HG03175 (cell line): ENCODE data around the gene HP1BP3.

Experiments
- ATAC-seq: cut with Tn5 transposase; IDR thresholded peaks from one replicate; pipeline ENCODE4 v1.9.1; 2021; ENCODE audit warnings: mild to moderate bottlenecking, moderate library complexity; ENCODE audit not compliant: unreplicated experiment

The HP1BP3 gene

DNA sequence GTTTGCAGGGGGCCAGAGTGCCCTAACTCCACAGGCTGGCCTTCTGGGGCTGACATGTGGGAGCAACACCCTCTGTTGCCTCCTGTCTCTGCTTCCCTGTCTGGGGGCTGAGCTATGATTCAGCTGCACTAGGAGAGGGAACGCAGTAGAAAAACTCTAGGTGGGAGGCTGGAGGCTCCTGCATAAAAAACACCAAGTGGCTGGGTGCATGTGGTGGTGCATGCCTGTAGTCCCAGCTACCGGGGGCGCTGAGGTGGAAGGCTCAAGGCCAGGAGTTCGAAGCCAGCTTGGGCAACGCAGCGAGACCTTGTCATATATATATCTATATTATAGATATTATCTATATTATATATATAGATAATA is 74.9 kb downstream of the HP1BP3 start:
- no peak for ATAC-seq

DNA sequence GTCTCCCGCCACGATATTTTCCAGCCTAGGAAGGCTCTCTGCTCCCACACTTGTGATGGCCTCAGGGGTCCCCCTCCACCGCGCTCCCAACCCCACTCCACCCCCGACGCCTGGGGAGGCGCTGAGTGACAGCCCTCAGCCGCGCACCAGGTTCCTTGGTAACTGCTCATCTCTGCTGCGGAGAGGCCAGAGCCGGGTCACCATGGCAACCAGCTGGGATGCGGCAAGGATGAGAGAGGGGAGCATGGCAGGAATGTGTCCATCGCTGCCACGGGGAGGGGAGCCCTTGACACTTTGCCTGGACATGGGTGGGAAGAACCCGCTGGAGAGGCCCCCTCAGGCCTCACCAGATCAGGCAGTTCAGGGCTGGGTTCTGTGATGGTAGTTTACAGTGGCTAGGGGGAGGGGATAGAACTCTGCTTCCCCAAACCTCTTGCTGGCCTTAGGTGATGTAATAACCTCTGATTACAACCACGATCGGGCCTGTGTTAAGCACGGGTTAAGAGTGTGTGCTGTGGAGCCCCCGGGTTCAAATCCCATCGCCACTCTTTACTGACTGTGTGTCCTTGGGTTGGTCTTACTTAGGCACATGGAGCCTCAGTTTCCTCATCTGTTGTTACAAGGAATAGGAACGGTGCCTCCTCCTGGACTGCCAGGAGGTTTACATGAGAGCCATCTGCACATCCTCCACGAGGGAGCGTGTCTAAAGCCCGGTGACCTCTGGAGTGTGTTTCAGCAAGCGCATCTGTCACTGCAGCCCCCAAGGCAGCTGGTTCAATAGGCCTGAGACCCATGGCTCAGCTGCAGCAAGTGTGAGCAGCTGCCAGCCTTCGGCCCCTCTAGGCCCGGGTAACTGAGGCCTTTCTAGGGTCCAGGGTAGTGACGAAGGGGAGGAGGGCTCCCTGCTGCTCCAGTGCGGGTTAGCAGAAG is 75.6 kb downstream of the HP1BP3 start:
- ATAC-seq: no peak

DNA sequence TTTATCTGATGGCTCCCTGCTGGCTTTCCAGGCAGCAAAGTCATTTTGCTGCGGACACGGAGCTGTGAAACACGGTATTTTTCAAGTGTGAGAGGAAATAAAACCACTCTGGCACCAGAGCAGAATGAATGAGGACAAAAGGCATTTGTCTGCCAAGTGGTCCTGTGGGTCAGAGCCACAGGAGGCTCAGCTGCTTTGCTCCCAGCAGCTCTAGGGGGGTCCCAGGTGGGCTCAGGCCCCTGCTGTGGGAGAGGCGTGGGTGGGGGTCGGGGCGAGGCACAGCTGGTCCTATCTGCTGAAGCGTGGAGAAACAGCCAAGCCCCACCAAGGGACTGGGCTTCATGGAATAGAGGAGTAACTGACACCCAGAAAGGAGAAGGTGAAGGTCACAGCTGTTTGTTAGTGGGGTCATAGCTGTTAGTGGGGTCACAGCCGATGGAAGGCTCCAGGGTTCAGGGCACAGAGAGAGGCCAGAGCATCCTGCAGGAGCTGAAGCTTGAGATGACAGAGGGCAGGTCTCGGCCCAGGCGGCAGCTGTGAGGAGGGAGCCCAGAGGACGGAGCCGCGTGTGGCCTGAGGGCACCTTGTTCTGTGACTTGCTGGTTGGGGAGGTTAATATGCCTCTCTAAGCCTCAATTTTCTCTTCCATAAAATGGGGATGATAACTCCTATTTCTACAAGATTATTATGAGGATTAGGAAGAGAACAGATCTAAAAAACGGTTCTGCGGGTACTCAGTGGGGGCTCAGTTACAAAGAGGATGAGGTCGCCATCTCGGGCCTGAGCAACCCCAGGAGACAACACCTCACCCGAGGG is 76.4 kb downstream of the HP1BP3 start:
- no peak for ATAC-seq

DNA sequence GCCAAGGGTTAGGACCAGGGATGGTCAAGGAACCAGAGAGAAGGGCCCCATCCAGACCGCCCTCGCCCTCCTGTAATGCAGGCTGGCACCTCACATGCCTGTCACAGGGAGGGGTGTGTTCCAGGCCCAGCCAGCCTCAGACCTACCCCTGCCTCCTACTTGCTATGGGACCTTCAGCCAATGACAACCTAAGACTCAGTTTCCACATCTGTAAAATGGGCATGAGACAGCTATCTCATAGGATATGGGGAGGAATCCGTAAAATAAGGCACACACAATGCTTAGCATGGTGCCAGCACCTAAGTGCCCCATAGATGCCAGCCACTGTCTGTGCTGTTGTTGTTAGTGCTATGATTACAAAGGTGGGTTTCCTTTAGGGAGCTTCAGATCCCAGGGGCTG is 77.2 kb downstream of the HP1BP3 start:
- no peak for ATAC-seq

DNA sequence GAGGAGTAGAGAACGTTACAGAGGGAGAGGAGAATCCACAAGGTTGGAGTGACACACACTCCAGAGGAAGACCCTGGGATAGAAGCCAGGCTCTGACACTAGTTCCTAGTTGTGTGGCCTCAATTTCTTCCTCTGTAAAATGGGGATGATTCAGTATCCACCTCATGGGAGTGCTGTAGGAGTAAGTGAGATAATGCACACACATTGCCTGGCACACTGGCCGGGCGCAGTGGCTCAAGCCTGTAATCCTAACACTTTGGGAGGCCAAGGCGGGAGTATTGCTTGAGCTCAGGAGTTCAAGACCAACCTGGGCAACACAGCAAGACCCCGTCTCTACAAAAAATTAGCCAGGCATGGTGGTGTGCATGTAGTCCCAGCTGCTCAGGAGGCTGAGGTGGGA is 78.2 kb downstream of the HP1BP3 start:
- ATAC-seq: no peak

DNA sequence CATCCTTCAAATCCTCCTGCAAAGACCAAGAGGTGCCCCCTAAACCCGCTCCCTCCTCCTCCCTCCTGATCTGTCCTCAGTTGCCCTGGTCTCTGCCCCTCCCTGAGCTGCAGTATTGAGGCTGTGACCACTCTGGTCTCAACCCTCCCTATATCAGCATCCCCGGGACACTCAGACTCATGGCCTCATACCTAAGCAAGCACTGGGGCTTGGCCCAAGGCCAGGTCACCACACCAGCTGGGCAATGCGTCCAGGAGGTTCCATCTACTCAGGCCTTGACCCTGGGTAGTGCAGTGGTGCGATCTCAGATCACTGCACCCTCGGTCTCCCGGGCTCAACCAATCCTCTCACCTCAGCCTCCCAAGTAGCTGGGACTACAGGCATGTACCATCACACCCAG is 79.0 kb downstream of the HP1BP3 start:
- no peak for ATAC-seq

DNA sequence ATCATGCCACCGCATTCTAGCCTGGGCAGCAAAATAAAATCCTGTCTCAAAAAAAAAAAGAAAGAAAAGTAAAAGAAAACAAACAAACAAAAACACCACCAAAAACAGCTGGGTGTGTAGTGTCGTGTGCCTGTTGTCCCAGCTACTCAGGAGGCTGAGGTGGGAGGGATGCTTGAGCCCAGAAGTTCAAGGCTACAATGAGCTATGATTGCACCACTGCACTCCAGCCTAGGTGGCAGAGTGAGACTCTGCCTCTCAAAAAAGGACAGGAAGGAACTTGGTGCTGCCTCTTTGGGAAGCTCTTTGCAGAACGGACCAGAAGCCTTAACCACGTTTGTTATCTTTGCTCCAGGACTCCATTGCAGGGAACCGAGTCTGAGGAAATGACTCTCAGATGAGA is 80.3 kb downstream of the HP1BP3 start:
- ATAC-seq: no peak

DNA sequence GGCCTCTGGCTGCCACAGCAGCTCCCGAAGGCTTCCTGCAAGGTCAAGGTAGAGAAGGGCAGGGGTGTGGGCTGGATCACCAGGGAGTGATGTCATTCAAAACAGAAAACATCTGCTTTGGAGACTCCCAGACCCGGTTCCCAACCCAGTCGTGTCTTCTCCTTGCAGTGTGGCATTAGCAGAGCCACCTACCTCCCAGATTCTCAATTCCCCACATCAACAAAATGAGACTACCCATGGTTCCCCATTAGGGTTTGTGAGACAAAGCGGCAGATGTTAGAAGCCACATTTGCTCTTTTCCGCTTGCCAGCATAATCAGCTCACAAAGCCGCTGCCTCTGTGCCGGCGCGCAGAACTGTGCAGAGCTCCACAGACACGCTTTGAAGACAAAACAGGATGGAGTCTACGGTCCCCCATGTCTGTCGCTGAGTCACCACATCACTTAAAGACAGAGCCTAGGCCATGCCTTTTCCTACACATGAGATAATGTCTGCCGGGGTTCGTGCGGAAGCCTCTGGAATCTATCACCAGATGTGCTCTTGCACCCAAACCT is 81.8 kb downstream of the HP1BP3 start:
- no peak for ATAC-seq

DNA sequence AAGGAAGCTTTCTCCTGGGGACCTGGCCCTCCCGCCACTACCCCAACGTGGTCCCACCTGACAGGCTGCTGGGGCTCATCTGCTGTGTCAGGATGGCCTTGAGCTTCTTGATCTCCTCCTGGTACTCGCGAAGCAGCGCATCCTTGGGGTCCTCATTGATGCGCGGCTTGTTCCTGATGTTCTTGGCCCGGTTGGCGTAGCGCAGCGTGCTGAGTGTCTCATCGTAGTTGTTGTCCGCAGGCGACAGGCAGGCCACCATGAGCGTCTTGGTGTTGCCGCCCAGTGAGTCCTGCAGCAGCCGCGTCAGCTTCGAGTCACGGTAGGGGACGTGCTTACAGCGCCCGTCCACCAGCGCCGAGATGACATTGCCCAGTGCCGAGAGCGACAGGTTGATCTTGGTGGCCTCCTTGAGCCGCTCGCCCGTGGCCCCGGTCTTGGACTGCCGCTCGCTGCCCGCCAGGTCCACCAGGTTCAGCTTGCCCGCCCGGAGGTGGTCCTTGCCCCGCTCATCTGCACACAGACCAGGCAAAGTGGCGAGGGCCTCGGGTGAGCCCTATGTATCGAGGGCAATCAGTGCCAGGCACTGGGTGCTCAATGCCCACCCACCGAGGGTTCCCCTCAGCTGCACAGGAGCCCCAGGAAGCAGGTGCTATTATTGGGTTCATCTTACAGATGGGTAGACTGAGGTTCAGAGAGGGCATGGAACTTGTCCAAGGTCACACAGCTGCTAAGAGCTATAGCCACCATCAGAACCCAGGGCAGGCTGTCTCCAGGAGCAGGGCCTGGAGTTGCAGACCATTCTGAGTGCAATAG is 82.5 kb downstream of the HP1BP3 start:
- no peak for ATAC-seq

DNA sequence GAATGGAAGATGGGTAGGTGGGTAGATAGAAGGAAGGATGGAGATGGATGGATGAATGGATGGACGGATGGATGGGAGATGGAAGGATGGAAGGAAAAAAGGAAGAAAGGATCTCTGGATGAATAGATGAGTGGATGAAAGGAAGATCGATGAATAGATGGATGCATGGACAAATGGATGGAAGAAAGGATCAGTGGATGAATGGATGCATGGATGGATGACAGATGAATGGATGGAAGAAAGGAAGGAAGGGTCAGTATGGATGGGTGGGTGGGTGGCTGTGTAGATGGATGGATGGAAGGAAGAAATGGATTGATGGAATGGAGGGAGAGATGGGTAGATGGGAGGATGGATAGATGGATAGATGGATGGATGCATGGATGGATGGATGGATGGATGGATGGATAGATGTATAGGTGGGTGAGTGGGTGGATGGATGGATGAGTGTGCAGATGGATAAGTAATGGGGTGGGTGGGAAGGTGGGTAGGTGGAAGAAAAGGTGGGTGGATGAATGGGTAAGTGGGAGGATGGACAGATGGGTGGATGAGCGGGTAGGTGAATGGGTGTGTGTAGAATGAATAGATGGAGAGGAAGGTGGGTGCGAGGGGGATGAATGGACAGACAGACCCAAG is 83.9 kb downstream of the HP1BP3 start:
- ATAC-seq: no peak

DNA sequence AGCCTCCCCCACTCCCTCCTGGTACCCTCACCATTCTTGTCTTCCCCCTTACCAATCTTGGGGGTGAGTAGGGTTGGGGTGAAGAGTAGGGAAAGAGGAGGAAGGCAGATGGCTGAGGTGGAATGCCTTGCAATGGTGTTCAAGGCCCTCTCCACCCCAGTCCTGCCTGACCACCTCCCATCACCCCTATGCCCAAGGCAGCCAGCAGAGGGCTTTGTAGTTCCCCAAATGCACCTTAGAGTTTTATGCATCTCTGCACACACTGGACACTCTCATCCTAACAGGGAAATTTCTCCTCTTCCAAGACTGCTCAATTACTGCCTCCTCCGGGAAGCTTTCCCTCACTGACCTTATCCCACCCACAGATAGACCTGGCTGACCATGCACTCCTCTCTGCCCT is 84.7 kb downstream of the HP1BP3 start:
- ATAC-seq: no peak

DNA sequence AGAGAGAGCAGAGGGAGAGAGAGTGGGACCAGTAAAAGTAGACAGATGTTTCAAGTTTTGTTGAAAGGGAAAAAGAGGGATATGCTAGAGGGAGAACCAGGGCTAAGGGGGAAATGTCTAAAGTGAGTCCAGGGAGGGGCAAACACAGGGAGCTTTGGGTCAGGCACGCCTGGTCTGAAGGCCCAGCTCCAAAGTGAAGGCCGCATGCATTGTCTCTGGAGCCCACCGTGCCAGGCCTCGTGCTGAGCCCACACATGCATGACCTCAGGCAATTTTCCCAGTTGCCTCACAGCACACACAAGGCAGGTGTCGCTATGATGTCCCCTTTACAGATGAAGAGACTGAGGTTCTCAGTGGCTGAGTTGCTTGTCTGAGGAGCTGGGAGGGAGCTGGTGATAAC is 85.3 kb downstream of the HP1BP3 start:
- no peak for ATAC-seq

DNA sequence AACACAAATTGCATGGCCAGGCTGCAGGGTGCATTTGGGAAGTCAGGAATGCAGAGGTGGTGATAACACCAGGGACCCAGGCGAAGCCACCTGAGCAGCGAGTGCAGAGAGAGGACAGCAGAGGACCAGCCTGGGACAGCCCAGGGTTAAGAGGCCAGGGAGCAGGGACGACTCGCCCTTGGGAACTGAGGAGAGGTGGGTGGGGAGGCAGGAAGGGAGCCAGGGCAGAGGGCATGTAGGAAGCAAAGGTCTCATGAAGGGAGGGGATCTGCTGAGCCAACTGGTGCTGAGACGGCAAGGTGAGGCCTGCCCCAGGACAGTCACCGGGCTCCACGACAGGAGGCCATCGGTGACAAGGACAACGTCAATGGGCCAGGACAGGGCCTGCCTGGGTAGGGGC is 85.7 kb downstream of the HP1BP3 start:
- no peak for ATAC-seq

DNA sequence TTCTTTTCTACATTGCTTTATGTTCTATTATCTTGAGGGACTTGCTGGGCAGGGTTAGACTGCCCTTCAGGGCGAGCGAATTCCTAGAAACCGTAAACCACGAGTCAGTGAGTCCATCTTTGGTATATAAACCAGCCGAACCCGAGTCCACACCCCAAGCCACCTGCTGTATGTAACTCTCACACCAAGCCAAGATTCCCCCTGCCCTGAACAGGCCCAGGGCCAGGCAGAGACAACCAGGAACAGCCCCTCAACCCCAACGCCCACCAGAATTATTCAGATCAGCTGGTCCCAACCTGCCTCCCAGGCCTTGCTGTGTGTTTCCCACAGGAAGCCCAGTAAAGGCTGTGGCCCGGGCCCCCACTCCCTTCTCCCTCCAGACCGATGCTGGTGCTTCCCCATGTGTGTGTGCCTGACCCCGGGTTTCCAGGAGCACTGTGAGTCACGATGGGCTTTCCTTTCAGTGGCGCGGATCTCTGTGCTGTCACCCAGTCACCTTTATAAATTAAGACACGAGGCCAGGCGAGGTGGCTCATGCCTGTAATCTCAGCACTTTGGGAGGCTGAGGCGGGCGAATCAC is 86.4 kb downstream of the HP1BP3 start:
- ATAC-seq: no peak

DNA sequence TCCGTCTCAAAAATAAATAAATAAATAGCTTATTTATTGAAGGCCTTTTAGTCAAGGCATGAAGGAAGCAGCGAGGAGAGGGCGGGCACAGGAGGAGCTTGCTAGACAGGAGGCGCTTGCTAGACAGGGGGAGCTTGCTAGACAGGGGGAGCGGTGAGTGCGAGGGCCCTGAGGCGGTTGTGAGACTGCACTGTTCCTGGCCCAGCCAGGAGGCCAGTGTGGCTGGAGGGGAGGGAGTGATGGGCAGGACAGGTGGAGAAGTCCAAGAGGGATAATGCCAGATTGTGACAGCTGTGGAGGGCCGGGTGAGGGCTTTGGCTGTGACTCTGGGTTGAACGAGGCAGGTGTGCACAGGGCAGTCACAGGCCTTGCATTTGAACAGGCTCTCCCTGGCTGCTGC is 87.5 kb downstream of the HP1BP3 start:
- ATAC-seq: no peak

DNA sequence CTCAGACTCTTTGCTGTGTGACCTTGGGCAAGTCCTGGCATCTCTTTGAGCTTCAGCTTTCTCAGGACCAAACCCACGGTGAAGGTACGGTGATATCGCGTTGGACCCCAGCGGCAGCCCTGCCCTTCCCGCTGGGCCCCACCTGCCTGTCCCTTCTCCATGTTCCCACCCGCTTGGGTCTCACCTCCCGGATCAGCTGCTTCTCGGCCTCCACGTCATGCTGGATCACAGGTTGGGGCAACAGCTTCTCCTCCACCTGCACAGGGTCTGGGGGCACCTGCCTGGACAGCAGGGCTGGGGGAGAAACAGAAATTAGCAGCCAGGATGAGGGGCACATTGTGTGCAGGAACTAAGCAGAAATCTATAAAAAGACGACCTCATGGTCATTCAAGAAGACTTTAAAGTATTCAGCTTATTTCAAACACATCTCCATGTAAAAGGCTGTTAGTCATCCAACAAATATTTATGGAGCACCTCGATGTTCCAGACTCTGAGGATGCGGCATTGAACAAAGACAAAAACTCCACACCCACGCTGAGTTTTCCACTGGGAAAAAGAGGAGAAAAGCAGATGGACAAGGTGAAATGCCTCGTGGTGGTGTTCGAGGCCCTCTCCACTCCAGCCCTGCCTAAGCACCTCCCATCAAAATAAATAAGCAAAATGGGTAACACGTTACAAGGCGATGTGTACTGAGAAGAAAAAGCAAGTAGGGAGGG is 88.8 kb downstream of the HP1BP3 start:
- no peak for ATAC-seq

DNA sequence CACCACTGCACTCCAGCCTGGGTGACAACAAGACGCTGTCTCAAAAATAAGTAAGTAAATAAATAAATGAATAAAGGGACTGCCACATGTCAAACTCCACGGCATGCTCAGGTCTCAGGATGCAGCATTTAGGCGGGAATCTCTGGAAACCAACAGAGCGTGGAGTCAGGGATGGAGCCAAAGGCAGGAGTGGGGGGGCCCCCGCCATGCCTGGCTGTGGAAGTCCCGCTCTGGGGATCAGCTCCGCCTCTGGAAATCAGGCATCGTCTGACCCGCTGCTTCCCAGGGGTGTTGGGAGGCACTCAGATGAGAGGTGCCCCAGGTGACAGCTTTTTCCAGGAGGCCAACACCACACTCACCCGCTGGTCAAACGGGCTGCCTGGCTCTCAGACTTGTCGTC is 89.5 kb downstream of the HP1BP3 start:
- ATAC-seq: no peak

DNA sequence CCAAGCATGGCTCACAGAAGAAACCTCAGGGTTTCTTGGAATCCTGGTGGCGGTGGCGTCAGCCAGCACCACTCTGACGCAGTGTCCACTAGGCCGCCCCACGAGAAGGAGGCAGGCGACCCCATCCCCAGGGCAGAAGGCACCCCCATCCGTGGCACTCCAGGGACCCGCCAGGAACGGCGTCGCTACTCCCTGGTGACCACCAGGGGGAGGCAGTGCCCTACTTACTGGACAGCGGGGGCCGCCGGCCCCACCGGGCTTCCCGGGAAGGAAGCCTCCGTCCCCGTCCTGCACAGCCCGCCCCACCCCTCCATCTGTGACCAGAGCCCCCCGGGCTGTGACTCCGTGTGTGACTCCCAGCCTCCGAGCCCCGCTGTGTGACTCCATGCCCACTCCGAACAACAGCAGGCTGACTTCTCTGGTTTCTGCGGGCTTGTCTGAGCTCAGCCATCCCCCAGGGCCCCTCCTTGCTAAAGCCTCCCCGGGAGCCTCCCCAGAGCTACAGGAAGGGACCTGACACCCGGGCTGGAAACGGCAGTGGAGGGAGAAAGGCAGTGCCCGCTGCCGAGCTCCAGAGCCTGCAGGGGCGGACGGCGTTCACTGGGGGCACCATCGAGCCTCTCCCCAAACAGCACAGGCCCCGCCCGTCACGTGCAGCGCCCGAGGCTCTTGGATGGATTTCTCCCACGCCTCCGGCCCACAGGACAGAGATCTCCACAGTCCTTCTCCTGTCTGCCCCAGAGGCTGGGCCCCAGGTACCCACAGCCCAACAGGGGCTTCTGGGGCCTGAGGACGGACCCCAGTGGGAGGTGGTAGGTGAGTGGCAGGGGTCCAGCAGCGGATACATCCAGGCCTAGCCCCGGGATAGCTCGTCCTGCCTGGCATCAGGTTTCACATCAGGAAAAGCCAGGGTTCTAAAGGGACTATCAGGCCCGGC is 90.4 kb downstream of the HP1BP3 start:
- ATAC-seq: peak; percentile 84
